Ovary (tissue), 3 donors: ENCODE results near the gene FAM222A.

Source experiments
- CTCF ChIP-seq, 3 donors: fragments of 450-650 bp in 2 of 3; fragments of 200-600 bp in 1 of 3; IDR thresholded peaks; one replicate each; pipeline versions ENCODE4 v1.5.1 to v1.8.0; 2016 to 2022; ENCODE audit warnings: antibody characterized with exemption in 3 of 3, mild to moderate bottlenecking in 1 of 3
- POLR2A ChIP-seq: fragments of 450-650 bp; IDR thresholded peaks from one replicate; pipeline ENCODE4 v1.6.1; 2017; ENCODE audit warnings: antibody characterized with exemption, mild to moderate bottlenecking, moderate library complexity
- donor health status: DM: no; HTN: no; CAD: no.

- no peak for TF ChIP-seq POLR2A
- TF ChIP-seq CTCF (IDR thresholded peaks at IDR 0.05): no peak
Measured at GRCh38 chr12:109693160-109693559, 20.5 kb upstream of the FAM222A start.
